Ectodermal cell (in vitro differentiated cells): ENCODE results near the gene KIF3C.
"Not testable (repeated sequence)": the region's sequence is repeated elsewhere in the genome, so short reads cannot be mapped to it uniquely, and the experiment has no call there.

Experiments used
- H3K27ac ChIP-seq: 2 replicates; pipeline ENCODE4 v1.7.0; 2013; ENCODE audit warnings: mild to moderate bottlenecking, low read depth, low read length; ENCODE audit not compliant: insufficient read depth, poor library complexity, severe bottlenecking
- H3K27me3 ChIP-seq: 2 replicates; pipeline ENCODE4 v1.7.0; 2013; ENCODE audit warnings: mild to moderate bottlenecking, low read length; ENCODE audit not compliant: insufficient read depth, control insufficient read depth, poor library complexity, severe bottlenecking
- H3K36me3 ChIP-seq: one replicate; pipeline ENCODE4 v1.7.0; 2013; ENCODE audit warnings: low read length; ENCODE audit not compliant: control insufficient read depth, insufficient read depth
- H3K4me1 ChIP-seq: one replicate; pipeline ENCODE4 v1.7.0; 2013; ENCODE audit warnings: low read length; ENCODE audit not compliant: control insufficient read depth, insufficient read depth
- H3K4me3 ChIP-seq: 2 replicates; pipeline ENCODE4 v1.7.0; 2013; ENCODE audit warnings: low read depth, low read length, control low read depth; ENCODE audit not compliant: insufficient read depth
- H3K9me3 ChIP-seq: 2 replicates; pipeline ENCODE4 v1.7.0; 2013; ENCODE audit warnings: mild to moderate bottlenecking, low read length, moderate library complexity; ENCODE audit not compliant: control insufficient read depth
- WGBS, 2 experiments: methylation state at CpG; one replicate each; pipeline ENCODE4 v1.1.7; 2013; ENCODE audit warnings: missing lambda C conversion rate in 2 of 2; 5-methylcytosine and 5-hydroxymethylcytosine counted together

KIF3C gene

DNA sequence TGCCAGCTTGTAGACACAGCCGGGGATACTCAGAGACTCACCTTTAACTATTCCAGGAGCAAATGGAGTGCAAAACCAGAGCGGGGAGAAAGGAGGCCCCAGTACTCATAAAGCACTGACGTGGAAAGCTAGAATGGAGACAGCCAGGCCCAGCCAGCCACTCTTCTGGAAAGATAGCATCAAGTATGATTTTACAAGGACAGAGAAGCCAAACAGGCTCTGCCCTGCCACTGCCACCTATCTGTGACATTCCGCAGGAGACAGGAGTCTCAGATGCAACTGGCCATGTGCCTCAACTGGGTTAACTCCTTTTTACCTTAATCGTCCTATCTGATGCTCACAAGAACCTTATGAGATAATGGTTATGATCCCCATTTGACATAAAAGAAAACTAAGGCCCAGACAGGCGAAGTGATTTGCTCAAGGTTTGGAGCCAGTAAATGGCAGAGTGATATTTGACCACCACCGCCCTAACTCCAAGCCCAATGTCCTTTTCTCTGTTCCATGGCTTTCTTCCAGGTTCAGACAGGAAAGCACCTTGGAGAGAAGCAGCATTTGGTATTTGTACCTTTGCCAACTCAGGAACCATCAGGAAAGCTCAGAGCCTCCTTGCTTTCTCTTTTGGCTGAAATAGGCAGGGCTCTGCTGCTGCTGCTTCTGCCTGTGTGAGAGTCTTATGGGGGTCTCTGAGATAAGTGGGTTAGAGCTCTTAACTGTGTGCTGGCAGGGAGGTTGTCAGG lies 15.6 kb downstream of the KIF3C start:
- H3K4me1 ChIP-seq = no peaks in the 10 kb centered on the region
- no peak overlapping the region for H3K27ac ChIP-seq
- WGBS, 2 experiments = 93% methylated on average over 7 of the region's 7 CpGs
- H3K4me3 ChIP-seq = no peak overlapping the region
- no peaks in the 10 kb centered on the region for H3K27me3 ChIP-seq
- no peaks in the 10 kb centered on the region for H3K9me3 ChIP-seq
- H3K36me3 ChIP-seq = no peaks in the 10 kb centered on the region

DNA sequence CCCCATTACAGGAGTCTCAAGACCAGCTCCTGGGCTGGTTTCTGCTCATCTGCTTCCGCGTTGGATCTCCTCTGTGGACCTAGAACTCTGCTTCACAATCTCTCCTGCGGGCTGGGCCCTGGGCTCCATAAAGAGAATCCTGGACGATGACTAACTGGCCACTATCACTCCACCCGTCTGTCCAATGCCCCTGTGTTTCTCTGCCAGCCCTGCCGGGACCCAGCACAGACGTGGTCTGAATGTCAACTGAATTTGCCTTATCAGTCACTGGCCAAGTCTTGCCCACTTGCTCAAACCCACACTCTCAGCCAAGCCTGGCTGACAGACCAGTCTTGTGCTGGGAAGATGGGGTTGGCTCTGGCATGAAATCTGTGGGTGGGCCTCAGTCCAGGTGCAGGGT lies 17.4 kb downstream of the KIF3C start:
- Histone ChIP-seq H3K36me3 (no peaks in the 10 kb centered on the region), H3K4me1 (no peaks in the 10 kb centered on the region), H3K27me3 (no peaks in the 10 kb centered on the region), H3K9me3 (no peaks in the 10 kb centered on the region), H3K27ac (no peak overlapping the region), H3K4me3 (no peak overlapping the region)
- WGBS, 2 experiments = 90 to 95% methylated on average over 7 of the region's 7 CpGs

DNA sequence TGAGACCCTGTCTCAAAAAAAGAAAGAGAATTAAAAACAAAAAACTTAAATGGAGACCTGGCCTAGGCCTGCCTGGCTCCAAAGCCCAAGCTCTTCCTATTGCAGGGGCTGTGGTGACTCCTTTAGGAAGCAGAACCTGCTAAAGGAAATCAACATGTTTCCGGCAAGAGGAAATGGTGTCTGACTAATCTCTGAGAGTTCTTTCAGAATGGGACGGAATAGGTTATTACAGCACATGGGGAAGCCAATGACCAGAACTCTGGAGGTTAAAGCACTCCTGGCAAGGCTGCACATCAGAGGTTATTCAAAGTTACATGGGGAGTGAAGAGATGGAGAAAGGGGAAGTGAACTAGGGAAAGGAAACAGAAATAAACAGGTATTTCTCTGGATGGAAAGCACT lies 21.4 kb downstream of the KIF3C start:
- WGBS, 2 experiments = 93% methylated on average over 2 of the region's 2 CpGs
- Histone ChIP-seq H3K4me1 (no peaks in the 10 kb centered on the region), H3K4me3 (no peak overlapping the region), H3K9me3 (no peaks in the 10 kb centered on the region), H3K36me3 (no peaks in the 10 kb centered on the region), H3K27ac (no peak overlapping the region), H3K27me3 (no peaks in the 10 kb centered on the region)

DNA sequence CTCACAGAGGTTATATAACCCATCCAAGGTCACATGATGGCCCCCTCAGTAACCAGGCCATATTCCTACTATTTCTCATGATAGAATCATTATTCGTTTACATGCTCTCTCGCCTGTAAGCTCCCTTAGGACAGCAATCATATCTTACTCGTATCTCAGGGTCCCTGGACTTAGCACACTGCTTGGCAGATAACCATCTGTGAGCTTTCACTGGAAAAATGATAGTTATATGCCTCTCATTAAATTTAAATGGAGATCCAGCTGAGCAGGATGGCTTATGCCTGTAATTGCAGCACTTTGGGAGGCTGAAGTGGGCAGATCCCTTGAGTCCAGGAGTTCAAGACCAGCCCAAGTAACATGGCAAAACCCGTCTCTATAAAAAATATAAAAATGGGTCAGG lies 21.9 kb downstream of the KIF3C start:
- WGBS, 2 experiments = 90 to 91% methylated on average over 4 of the region's 4 CpGs
- no peak overlapping the region for H3K4me3 ChIP-seq
- no peaks in the 10 kb centered on the region for H3K27me3 ChIP-seq
- H3K4me1 ChIP-seq = no peaks in the 10 kb centered on the region
- H3K9me3 ChIP-seq = no peaks in the 10 kb centered on the region
- H3K36me3 ChIP-seq = no peaks in the 10 kb centered on the region
- H3K27ac ChIP-seq = no peak overlapping the region

DNA sequence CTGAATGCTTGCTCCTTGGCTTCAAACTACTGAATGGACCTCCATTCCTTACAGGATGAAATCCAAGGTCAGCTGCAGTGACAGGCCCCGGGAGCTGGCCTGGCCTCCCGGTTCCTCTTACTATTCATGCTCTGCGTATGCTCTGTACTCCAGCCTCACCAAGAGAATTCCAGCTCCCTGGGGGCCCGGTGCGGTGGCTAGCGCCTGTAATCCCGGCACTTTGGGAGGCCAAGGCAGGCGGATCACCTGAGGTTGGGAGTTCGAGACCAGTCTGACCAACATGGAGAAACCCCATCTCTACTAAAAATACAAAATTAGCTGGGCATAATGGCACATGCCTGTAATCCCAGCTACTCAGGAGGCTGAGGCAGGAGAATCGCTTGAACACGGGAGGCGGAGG lies 23.7 kb downstream of the KIF3C start:
- H3K4me3 ChIP-seq, H3K36me3 ChIP-seq, H3K4me1 ChIP-seq, H3K27me3 ChIP-seq, H3K9me3 ChIP-seq, H3K27ac ChIP-seq: not testable (repeated sequence)
- WGBS, 2 experiments = 94 to 96% methylated on average over 11 to 12 of the region's 12 CpGs

DNA sequence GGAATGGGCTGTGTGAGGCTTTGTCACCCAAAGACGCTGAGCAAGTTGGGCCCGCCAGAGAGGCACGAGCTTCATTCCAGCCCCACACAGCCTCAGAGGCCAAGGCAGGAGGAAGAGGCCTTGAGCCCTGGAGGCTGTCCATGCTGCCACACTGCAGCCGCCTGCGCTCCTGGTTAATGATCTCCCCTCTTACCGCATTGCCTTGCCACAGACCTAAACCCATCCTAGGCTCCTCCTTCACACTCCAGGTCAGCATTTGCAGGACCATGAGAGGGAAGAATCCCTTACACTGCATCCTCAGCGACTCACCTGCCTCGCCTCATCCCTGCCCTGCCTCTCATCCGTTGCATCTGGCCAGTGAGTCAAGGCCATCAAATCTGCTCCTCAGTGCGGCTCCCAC lies 24.6 kb downstream of the KIF3C start:
- Histone ChIP-seq H3K27ac (no peak overlapping the region), H3K36me3 (no peaks in the 10 kb centered on the region), H3K9me3 (no peaks in the 10 kb centered on the region), H3K4me3 (no peak overlapping the region), H3K27me3 (no peaks in the 10 kb centered on the region), H3K4me1 (no peaks in the 10 kb centered on the region)
- WGBS, 2 experiments = 92 to 94% methylated on average over 10 of the region's 10 CpGs

DNA sequence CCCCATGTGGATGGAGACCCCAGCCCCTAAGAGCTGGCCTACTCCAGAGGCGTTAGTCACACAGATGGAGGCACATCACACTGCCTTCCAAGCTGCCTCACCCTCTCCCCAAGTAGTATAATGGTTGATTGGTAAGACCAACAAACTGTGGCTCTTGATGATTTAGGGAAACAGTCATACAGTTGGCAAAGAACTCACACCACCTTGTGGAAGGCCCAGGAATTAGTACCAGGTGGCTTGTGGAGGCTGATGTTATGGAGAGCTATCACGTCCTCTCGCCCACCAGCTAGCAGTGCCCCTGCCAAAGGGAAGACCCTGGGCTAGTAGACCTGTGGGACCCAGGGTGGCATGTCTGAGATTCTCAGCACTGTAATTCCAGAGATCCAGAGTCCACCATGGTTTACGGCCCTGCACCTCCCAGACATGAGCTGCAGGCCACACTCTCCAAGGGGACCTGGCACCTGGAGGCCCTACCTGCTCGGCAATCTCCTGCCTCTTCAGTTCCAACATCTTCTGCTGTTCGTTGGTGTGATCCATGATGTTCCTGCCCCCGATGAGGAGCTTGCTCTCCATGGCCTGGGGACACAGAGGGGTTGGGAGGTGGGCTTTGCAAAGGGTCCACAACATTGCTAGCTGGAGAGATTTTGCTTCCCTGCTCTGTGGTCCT lies 26.3 kb downstream of the KIF3C start:
- Histone ChIP-seq H3K4me1 (no peaks in the 10 kb centered on the region), H3K27me3 (no peaks in the 10 kb centered on the region), H3K9me3 (no peaks in the 10 kb centered on the region), H3K36me3 (no peaks in the 10 kb centered on the region), H3K4me3 (no peak overlapping the region), H3K27ac (no peak overlapping the region)
- 91 to 96% methylated on average over 7 of the region's 7 CpGs for WGBS, 2 experiments

DNA sequence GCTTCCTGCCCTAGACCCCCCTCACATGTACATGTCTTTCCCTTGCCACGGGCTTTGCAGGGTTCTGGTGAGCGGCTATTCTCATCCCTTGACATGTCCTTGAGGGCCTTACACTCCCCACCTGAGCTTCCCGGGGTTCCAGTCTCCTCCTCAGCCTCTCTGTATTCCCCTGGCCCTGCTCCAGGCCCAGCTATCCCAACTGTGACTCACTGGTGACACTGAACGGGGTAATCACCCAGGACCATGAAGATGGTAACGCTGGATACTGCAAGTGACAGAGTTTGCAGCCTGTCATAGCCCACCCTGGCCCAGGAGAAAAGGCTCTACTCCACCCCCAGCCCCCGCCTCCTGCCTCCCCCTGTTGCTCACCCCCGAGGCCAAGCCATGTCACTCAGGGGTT lies 27.3 kb downstream of the KIF3C start:
- no peaks in the 10 kb centered on the region for H3K36me3 ChIP-seq
- 91% methylated on average over 6 to 7 of the region's 7 CpGs for WGBS, 2 experiments
- no peaks in the 10 kb centered on the region for H3K9me3 ChIP-seq
- no peak overlapping the region for H3K27ac ChIP-seq
- no peaks in the 10 kb centered on the region for H3K27me3 ChIP-seq
- no peaks in the 10 kb centered on the region for H3K4me1 ChIP-seq
- H3K4me3 ChIP-seq = no peak overlapping the region

DNA sequence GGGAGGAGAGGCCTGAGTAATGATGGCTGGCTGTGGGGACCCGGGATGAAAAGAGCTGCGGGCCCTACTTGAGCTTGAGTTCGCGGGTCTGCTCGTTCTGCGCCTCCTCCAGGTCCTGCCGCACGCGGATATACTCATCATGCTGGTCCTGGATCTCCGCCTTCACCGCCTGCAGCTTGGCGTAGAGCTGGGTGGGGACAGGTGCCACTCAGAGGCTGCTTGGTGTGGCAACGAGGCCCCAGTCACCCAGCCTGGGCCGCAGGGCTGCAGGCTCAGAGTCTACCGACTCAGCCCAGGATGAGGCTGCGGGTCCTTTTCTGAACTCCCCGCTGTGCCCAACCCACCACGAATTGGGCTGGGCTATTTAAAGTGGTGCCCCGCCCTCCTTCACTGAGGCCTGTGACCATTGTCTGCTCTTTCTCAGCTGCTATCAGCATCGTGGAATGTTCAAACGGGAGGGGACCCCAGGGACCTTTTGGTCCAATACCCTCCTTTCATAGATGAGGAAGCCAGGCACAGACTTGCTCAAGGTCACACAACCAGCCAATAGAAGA lies 28.0 kb downstream of the KIF3C start:
- H3K4me1 ChIP-seq = no peaks in the 10 kb centered on the region
- WGBS, 2 experiments = 71 to 73% methylated on average over 21 of the region's 21 CpGs
- no peak overlapping the region for H3K27ac ChIP-seq
- H3K36me3 ChIP-seq = no peaks in the 10 kb centered on the region
- H3K27me3 ChIP-seq = no peaks in the 10 kb centered on the region
- H3K4me3 ChIP-seq = no peak overlapping the region
- H3K9me3 ChIP-seq = no peaks in the 10 kb centered on the region

DNA sequence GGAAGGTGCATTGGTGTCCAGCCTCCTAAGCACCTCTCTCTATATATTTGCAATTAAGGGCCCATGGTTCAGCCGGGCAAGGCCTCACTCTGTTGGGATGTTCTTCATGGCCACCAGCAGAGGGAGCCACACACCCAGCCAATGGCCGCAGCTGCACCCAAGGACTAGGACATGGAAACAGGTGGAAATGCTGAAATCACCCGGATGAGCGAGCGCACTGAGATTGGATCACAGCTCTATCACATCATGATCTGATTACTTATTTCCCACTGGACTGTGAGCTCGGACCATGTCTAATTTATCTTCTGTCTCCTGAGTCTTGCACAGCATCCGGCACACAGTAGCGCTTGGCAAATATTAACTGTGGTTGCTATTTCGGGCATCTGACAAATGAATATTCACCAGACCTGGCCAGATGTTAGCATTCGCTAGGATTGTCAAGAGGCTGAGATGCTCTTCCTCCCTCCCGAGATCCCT lies 31.2 kb downstream of the KIF3C start:
- no peaks in the 10 kb centered on the region for H3K27me3 ChIP-seq
- no peak overlapping the region for H3K27ac ChIP-seq
- WGBS, 2 experiments = 65% methylated on average over 11 of the region's 11 CpGs
- H3K4me3 ChIP-seq = no peak overlapping the region
- H3K4me1 ChIP-seq = no peaks in the 10 kb centered on the region
- H3K9me3 ChIP-seq = no peaks in the 10 kb centered on the region
- H3K36me3 ChIP-seq = no peaks in the 10 kb centered on the region
